HG02981 (cell line): Measurements from ENCODE around the gene MTCH1.

ENCODE experiments used
- ATAC-seq: cut with Tn5 transposase; IDR thresholded peaks from one replicate; pipeline ENCODE4 v1.9.1; 2021; ENCODE audit warnings: mild to moderate bottlenecking, moderate library complexity; ENCODE audit not compliant: unreplicated experiment

MTCH1 gene

DNA sequence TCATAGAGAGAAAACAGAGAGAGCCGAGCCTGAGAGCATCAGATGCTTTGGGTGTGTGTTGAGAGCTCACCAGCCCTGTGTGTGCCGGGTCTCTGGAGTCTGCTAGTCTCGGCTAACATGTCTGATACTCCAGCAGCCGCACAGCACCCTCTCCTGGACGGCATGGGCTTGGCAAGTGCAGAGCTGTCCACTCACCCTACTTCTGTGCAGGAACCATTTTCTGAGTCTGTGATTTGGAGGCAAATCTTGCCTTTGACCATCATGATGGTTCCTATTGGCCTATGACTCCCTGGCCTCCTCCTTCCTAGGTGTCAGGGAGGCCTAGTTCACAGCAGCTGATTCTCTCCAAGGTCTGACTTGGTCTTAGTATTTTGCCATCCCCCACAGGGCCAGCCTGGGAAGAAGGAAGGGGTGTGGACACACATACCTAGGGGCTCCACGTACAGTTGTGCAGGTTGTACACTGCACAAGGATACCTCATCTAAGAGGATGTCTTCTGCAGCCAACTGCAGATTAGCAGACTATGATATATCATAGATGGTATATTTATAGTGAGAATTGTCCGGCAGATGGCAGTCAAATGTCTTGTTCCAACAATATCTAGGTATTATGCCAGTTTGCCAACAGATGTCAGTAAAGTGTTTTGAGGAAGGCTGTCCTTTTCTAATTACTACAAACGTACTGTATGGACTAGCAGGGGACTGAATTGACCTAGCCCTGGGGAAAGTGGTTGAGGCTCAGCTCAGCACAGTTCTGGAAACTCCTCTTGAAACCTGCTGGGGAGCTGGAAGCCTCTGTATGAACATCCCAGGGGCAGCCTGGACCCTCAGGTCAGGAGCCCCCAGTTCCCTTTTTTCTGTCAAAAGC, 32.4 kb upstream of the MTCH1 start:
- peak; percentile 87 for ATAC-seq

DNA sequence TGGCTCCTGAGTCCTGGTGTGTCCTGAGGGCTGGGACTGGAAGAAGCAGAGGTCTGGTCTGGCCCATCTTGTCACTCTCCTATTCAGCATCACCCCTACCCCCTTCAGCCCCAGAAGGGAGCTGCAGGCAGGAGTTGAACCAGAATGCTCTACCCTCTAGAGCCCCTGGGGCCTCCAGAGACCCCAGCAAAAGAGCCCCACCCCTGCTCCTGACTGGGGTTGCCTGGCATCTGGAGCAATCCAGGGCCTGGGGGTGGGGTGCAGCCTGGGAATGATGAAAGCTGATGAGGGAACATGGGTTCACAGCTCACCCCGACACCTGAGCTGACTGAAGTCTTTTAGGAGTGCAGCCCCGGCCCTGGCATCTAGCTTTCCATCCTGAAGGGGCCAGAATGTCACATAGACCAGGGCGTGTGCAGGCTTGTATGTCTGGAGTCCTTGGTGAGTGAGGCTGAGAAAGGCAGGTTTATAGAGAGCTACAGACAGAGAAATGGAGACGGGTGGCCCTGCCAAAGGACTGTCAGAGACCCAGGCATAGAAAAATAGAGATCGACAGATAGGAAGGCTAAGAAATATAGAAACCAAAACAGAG, 31.7 kb upstream of the MTCH1 start:
- no peak for ATAC-seq

DNA sequence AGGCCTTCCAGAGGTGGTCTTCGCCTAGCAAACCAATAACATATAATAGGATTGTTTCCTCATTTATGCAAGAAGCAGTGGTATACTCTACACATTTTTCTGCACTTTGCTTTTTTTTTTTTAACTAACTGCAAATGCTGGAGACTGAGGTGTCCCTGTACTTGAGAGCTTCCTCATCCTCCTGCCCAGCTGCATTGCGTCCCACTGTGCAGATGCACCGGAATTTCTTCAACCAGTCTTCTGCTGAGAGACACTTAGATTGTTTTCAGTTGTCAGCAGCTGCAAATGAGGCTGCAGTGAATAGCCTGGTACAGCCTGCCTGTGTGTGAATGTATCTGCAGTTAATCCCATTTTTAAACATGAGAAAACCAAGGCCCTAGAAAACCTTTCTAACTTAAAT, 31.0 kb upstream of the MTCH1 start:
- no peak for ATAC-seq

DNA sequence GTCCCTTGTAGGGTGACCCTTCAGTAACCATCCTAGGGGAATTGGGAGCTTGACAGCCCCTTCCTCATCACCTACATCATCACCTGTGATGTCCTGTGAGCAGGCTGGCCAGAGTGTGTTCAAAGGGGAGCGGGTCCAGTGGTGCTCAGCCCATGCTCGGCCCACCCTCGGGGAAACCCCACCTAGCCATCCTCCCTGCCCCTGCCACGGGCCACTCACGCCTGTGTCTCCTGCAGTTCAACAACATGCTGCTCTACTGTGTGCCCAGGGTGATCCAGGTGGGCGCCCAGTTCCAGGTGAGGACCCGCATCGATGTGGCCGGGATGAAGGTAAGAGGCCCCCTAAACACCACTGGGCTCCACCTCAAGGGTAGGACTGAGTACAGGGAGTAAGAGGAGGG, 29.5 kb upstream of the MTCH1 start:
- no peak for ATAC-seq

DNA sequence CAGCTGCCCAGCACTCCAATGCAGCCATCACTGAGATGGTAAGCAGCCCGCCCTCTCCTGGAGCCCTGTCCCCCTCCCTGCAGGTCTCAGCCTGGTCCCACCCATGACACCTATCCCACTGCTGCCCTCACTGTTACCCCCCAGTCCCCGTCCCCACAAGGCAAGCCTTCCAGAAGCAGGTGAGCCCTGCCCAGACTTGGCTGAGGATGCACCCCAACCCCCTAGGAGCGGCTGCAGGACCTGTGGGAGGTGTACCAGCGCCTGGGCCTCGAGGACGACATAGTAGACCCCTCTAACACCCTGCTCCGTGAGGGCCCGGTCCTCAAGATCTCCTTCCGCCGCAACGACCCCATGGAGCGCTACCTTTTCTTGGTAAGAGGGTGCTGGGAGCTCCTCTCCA, 28.7 kb upstream of the MTCH1 start:
- no peak for ATAC-seq

DNA sequence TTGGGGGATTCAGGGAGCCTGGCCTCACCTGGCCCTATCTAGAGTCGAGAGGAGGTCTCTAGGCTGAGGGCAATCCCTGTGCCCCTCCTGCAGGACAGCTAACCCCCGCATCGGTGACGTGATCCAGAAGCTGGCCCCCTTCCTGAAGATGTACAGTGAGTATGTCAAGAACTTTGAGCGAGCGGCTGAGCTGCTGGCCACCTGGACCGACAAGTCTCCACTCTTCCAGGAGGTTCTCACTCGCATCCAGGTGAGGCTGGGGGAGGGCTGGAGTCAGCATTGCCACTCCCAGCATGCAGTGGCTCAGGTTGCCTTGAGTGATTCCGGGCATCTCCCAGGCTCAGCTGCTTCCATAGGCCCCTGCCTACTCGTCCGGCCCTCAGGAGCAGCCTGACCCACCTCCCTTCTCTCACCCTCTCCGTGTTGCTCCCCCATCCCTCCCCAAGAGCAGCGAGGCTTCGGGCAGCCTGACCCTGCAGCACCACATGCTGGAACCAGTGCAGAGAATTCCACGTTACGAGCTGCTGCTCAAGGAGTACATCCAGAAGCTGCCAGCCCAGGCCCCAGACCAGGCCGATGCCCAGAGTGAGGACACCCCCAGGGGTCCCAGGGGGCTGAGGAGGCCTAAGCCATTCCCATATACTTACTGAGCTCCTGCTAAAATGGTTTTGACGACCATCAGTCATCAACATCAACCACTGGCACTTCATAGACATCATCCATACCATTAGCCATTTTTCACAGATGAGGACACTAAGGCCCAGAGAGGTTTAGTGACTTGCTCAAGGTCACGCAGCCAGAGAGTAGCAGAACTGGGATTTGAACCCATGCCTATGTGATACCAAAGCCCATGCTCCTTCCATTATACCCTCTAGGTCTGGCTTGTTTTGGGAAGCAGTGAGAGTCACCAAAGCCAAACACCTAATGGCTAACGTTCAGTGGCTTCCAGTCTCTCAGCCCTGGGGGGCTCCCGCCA, 27.8 kb upstream of the MTCH1 start:
- no peak for ATAC-seq

DNA sequence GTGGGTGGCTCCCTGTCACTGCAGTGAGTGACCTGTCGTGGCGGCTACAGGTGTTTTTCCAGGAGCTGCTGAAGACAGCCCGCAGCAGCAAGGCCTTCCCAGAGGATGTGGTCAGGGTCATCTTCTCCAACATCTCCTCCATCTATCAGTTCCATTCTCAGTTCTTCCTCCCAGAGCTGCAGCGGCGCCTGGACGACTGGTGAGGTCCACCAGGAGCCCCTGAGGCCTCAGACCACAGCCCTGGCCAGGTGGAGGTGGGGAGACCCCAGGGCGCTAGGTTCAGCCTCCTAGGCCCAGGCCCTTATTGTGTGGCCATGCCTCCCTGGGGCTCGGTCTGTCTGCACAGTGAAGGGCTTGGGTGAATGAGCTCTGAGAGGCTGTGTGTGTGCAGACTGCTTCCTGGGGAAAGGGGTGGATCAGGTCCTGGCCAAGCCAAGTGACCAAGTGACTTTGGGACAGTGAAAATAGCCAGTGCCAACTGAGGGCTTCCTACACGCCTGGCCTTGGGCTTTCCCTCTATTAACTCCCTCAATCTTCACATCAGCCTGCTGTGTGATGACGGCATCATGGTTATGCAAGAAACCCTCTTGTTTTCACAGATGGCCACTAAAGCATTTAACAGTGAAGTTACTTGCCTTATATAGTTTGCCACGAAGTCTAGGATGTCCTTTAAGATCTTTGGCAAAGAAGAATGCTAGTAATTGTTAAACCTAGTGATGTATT, 25.8 kb upstream of the MTCH1 start:
- ATAC-seq, result no peak

DNA sequence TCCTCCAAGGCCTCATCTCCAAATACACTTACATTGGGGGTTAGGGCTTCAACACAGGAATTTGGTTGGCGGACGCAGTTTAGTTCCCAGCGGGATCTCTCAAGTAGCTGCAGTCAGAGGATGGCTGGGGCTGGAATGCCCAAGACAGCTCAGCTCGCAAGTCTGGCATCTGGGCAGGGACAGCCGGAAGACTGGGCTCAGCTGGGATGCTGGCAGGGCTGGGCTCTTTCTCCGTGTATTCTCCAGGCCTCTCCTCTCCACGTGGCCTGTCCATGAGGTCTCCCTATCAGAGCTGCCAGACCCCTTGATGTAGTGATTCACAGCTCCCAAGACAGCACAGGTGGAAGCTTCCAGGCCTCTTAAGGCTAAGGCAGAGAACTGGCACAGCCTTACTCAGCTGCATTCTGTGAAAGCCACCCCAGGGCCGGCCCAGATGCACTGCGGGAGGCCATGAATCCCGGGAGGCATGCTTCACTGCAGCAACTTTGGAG, 24.5 kb upstream of the MTCH1 start:
- no peak for ATAC-seq

DNA sequence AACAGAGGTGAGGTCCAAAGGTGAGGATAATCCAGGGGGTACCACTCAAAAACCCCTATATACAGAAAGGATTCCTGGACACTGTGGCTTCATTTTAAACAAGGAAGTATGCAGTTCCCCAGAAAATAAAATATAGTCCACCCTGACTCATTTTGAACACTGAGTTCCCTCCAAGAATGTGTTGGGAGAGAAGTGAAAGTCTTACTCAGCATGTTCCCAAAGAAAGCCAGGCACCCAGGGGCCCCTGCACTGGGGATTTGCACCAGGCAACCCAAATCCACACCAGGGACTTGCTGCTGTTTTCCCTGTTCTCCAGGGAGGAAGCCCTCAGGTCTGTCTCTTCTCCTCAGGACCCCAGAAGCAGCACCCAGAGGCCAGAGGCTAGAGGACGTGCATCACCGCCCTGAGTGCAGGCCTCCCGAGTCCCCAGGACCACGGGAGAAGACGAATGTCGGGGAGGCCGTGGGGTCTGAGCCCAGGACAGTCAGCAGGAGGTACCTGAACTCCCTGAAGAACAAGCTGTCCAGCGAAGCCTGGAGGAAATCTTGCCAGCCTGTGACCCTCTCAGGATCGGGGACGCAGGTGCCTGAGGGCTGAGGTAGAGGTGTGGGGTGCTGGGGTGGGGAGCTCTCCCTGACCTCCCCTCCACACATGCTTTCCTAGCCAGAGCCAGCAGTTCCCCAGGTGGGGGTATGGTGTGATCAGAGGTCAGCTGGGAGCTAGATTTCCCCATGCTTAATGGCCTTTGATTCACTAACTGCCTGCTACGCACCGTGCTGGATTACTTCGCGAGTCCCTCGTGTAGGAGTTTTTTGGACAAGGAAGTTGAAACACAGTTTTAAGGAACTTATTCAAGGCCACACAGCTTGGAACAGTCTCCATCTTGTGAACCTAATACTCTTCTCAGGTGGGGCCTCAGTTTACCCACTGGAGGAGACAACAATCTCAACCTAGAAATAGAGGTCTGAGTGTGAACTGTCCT, 22.8 kb upstream of the MTCH1 start:
- ATAC-seq, result no peak

DNA sequence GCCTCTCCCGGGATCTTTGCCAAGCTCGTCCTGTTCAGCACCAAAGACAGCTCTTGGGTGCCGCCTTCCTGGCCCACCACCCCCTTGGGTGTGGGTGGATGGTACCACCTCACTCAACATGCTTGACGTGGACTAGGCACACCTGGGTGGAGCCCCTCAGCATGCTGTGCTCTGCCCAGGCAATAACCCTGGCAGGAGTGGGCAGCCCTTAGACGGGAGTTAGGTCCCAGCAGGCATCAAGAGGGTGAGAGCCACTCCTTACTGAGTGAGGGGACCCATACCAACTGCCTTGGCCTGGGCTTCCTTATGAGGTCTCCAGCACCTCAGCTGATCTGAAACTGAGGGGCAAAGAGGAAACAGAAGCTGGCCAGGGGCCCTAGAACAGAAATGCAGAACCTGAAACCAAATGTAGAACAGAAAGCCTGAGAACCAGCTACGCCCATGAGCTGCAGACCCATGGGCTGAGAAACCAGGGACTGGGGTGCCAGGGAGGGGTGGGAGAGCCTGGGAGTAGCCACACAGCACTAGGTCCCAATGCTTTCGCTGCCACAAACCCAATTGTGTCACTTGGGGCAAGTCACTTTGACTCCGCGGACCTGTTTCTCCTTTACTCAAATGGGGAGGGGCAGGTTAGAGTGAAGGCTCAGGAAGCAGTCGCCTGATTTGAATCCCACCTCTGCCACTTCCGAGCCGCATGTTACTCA, 21.5 kb upstream of the MTCH1 start:
- ATAC-seq, result peak; percentile 31

DNA sequence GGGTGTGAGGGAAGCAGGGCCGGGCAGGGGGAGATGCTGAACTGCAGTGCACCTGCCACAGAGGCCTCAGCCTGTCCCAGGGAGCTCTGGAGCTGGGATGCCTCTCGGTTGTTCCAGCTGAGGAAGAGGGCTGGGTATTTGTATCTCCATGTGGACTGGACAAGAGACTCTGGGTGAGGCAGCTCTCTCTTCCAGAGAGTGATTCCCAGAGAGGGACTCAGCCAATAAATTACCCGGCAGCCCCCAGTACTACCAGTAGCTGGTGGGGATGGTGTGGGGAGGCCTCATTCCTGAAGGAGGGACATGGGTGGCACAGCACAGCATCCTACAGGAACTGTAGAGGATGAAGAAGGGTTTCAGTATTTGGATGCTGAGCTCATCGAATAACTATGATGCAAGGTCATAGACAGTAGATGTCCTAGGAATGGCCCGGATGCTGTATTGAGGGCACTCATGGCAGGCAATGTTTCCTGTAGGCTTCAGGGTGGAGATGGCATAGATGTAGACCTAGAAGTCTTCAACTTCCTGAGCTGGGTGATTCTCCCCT, 20.9 kb upstream of the MTCH1 start:
- no peak for ATAC-seq

DNA sequence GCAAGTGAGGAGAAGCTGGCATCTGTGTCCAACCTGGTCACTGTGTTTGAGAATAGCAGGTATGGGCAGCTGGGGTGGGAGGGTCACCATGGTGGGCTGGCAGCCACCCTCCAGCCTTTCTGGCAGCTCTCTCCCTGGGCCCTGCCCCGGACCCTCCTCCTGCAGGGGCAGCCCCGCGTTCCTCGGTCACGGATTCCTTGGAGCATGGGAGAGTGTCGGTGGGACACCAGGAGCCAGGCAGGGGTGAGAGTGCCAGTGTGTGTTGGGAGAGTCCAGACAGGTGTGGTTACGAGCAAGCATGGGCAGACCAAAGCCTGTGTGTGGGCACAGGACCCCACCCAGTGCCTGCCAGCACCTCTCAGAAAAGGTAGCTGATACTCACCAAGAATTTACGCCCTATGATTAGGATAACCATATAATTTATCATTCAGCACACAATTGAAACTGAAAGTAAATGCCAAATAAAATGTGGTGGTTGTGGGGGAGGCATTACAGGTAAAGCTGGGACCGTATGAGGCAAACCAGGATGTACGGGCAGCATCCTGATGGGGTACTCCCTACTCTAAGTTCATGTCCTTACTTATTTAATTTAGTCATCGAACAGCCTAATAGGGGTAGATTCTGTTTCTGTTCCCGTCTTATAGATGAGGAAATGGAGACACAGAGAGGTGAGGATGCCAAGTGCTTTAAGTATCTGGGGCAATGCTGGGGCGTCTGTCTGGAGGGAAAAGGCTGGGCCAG, 20.0 kb upstream of the MTCH1 start:
- ATAC-seq, result no peak

DNA sequence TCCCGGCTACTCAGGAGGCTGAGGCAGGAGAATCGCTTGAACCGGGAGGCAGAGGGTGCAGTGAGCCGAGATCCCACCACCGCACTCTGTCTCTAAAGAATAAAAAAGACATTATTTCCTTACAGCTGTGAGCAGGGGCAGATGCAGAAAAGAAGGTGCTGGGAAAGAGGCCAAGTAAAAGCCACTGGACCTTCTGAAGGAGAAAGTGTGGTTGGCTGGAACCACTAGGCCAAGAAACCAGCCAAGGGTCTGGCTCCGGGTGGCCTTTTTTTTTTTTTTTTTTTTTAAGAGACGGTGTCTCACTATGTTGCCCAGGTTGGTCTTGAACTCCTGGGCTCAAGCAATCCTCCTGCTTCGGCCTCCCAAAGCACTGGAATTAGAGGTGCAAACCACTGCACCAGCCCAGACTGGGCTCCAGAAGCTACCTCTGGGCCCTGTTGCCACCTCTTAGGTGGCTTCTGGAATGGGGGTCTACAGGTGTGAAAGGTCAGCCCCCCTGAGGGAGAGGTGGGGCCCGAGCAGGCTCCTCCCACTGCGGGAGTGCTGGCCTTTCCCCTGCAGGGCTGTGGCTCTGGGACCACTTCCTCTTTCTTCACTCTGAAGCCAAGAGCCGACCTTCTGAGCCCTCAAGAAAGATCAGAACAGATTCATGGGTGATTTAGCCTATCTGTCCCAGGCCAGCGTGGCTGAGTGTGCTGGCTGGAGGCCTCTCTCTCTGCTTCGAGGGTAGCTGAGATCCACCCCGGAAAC, 19.2 kb upstream of the MTCH1 start, which contains the start of gene FGD2:
TSS of gene FGD2 (plus strand) at position 595 of the 750 bp plus-strand sequence. CDS start 163 bp downstream, outside the sequence.
- ATAC-seq, result peak; percentile 70

DNA sequence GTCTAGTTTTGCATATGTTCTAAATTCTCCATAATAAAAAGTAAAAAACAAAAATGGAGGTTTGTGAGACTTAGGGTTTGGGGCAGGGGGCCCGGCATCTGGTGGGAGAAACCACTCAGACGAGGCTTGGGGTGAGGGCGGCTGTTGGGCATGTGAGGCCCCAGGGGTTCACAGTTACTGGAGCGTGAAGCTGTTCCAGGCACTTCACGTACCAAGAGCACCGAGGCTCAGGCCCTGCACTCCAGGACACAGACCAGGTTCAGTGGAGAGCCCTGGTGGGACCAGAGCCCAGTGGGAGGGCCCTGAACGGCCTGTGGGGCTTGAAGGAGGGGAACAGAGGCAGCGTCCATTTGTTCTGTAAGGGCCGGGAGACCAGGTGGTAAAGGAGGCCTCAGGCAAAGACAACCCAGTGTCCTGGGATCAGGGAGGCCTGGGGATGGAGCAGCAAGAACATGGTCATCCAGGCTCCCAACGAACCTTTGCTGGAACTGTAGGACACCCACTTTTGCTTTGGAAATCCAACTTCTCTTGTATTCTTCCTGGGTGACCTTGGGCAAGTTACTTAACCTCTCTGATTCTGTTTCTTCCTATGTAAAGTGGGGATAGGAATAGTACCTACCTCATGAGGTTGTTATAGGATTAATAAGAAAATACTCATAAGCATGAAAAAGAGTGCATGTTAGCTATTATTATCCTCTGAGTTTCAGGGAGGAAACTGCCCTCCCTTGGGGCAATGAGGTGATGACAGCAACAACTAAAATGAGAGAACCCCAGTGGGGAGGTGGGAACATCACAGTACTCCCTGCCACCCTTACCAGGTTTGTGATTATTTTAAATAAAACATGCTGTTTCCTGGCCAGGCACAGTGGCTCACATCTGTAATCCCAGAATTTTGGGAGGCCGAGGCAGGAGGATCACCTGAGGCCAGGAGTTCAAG, 18.3 kb upstream of the MTCH1 start:
- no peak for ATAC-seq

DNA sequence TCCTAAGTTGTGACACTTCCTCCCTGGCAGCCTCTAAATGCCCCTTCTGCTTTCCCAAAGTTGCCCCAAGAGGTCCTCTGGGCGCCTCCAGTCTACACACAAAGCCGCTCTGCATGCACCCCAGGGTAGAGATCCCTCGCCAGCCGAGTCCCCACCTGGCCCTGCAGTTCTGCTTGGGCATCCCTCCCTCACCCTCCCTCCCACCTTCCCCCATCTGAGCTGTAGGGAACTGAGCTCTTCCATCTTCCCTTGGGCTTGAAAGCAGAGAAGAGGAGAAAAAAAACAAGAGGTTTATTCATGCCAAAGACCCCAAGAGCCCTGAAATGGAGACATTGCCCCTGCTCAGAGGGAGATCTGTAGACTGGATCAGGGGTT, 13.7 kb upstream of the MTCH1 start:
- ATAC-seq, result no peak
